Mononuclear cell (primary cell): Measurements from ENCODE around the gene WRAP53. TPM values are rescaled to one million over a fixed set of nuclear protein-coding genes. Genes with fewer than 3 reads are reported as not detected.
"Not testable (repeated sequence)": the region's sequence is repeated elsewhere in the genome, so short reads cannot be mapped to it uniquely, and the experiment has no call there.

Experiments
- H3K27me3 ChIP-seq: 2 replicates; pipeline ENCODE4 v1.6.0; 2011; ENCODE audit warnings: low read length, control low read depth; ENCODE audit not compliant: insufficient read depth
- H3K4me1 ChIP-seq: 2 replicates; pipeline ENCODE4 v1.5.1; 2011; ENCODE audit warnings: mild to moderate bottlenecking, low read length, control low read depth; ENCODE audit not compliant: insufficient read depth
- H3K4me3 ChIP-seq: 2 replicates; pipeline ENCODE4 v1.5.1; 2011; ENCODE audit warnings: mild to moderate bottlenecking, low read length, moderate library complexity
- H3K9me3 ChIP-seq: 2 replicates; pipeline ENCODE4 v1.5.1; 2011; ENCODE audit warnings: low read depth, mild to moderate bottlenecking, control low read depth, low read length
- total RNA-seq: library from RNA; depleted of rRNA; stranded (reverse); fragments of >200 nt; gene quantifications from one replicate; pipeline ENCODE4 v1.2.3, GENCODE V29; 2012

The WRAP53 gene
- total RNA-seq: 3.6 TPM

GRCh38 chr17:7687908-7688807, at the start of gene WRAP53:
Gene WRAP53 (plus strand): TSS chr17:7688477. CDS start chr17:7688649, 172 bp downstream.
- peak within 1 kb of the TSS; percentile 100 for H3K4me3 ChIP-seq
- peaks cover 30% of the 10 kb centered on the region for H3K4me1 ChIP-seq
- no peaks in the 10 kb centered on the region for H3K9me3 ChIP-seq
- no peaks in the 10 kb centered on the region for H3K27me3 ChIP-seq

GRCh38 chr17:7640783-7641182, 47.5 kb upstream of the WRAP53 start:
- Histone ChIP-seq H3K9me3 (no peaks in the 10 kb centered on the region), H3K4me3 (no peak overlapping the region), H3K27me3 (no peaks in the 10 kb centered on the region), H3K4me1 (peaks cover 19% of the 10 kb centered on the region)

GRCh38 chr17:7641635-7642034, 46.6 kb upstream of the WRAP53 start:
- peaks cover 26% of the 10 kb centered on the region for H3K4me1 ChIP-seq
- not testable (repeated sequence) for H3K9me3 ChIP-seq

GRCh38 chr17:7644775-7645174, 43.5 kb upstream of the WRAP53 start:
- Histone ChIP-seq H3K9me3 (no peaks in the 10 kb centered on the region), H3K4me3 (no peak overlapping the region), H3K27me3 (peaks cover 5% of the 10 kb centered on the region), H3K4me1 (peaks cover 33% of the 10 kb centered on the region)

More at GRCh38 chr17:7641635-7642034, 46.6 kb upstream of the WRAP53 start:
- H3K27me3 ChIP-seq, H3K4me3 ChIP-seq: not testable (repeated sequence)

- H3K9me3 ChIP-seq: no peaks in the 10 kb centered on the region
- no peak overlapping the region for H3K4me3 ChIP-seq
- H3K4me1 ChIP-seq: peaks cover 48% of the 10 kb centered on the region
- H3K27me3 ChIP-seq: peaks cover 18% of the 10 kb centered on the region
Measured at GRCh38 chr17:7646457-7646856, 41.8 kb upstream of the WRAP53 start.

- Histone ChIP-seq H3K4me3 (no peak overlapping the region), H3K27me3 (peaks cover 23% of the 10 kb centered on the region), H3K4me1 (peaks cover 51% of the 10 kb centered on the region), H3K9me3 (no peaks in the 10 kb centered on the region)
Measured at GRCh38 chr17:7647018-7647417, 41.3 kb upstream of the WRAP53 start.

- H3K4me1 ChIP-seq: peaks cover 34% of the 10 kb centered on the region
- H3K4me3 ChIP-seq: peak within 1 kb of the TSS; percentile 20
- H3K27me3 ChIP-seq: peaks cover 37% of the 10 kb centered on the region
- H3K9me3 ChIP-seq: no peaks in the 10 kb centered on the region
Measured at GRCh38 chr17:7650509-7651096, 37.7 kb upstream of the WRAP53 start, which contains the start of gene ATP1B2. Gene ATP1B2 (plus strand): TSS chr17:7650926. CDS start chr17:7651519, 593 bp downstream.

- Histone ChIP-seq H3K4me3 (peak overlapping the region; percentile 20), H3K4me1 (peaks cover 29% of the 10 kb centered on the region), H3K9me3 (no peaks in the 10 kb centered on the region), H3K27me3 (peaks cover 37% of the 10 kb centered on the region)
Measured at GRCh38 chr17:7651097-7651664, 37.1 kb upstream of the WRAP53 start.

- Histone ChIP-seq H3K27me3 (peaks cover 37% of the 10 kb centered on the region), H3K9me3 (no peaks in the 10 kb centered on the region), H3K4me1 (peaks cover 23% of the 10 kb centered on the region), H3K4me3 (no peak overlapping the region)
Measured at GRCh38 chr17:7651665-7652387, 36.5 kb upstream of the WRAP53 start.

GRCh38 chr17:7652388-7653356, 35.6 kb upstream of the WRAP53 start:
- H3K27me3 ChIP-seq: peaks cover 37% of the 10 kb centered on the region
- H3K9me3 ChIP-seq: no peaks in the 10 kb centered on the region
- no peak overlapping the region for H3K4me3 ChIP-seq
- H3K4me1 ChIP-seq: peaks cover 18% of the 10 kb centered on the region

- Histone ChIP-seq H3K9me3 (no peaks in the 10 kb centered on the region), H3K4me1 (peaks cover 16% of the 10 kb centered on the region), H3K4me3 (no peak overlapping the region)
Measured at GRCh38 chr17:7654832-7655540, 33.3 kb upstream of the WRAP53 start.

GRCh38 chr17:7655541-7655840, 32.8 kb upstream of the WRAP53 start:
- peaks cover 10% of the 10 kb centered on the region for H3K4me1 ChIP-seq
- no peak overlapping the region for H3K4me3 ChIP-seq
- no peaks in the 10 kb centered on the region for H3K9me3 ChIP-seq

More at GRCh38 chr17:7654832-7655540, 33.3 kb upstream of the WRAP53 start:
- peaks cover 30% of the 10 kb centered on the region for H3K27me3 ChIP-seq

GRCh38 chr17:7656958-7657609, 31.2 kb upstream of the WRAP53 start:
- H3K27me3 ChIP-seq: peaks cover 13% of the 10 kb centered on the region
- no peaks in the 10 kb centered on the region for H3K4me1 ChIP-seq
- no peaks in the 10 kb centered on the region for H3K9me3 ChIP-seq

More at GRCh38 chr17:7655541-7655840, 32.8 kb upstream of the WRAP53 start:
- H3K27me3 ChIP-seq: peaks cover 25% of the 10 kb centered on the region

More at GRCh38 chr17:7656958-7657609, 31.2 kb upstream of the WRAP53 start:
- H3K4me3 ChIP-seq: no peak overlapping the region
